Spleen (tissue), 11 donors: ENCODE data around the gene FUT8. TPM values are rescaled to one million over a fixed set of nuclear protein-coding genes. Genes with fewer than 3 reads are reported as not detected.

Experiments
- DNase-seq: peaks from one replicate; pipeline ENCODE4 v3.0.0-alpha.2; 2020
- H3K27ac ChIP-seq, 8 donors: fragments of 200-600 bp; sonication (generic) in 7 of 8; 1 replicate in 4 of 8; 2 replicates in 4 of 8; pipeline versions ENCODE4 v1.5.0 to v1.8.0; 2016 to 2021; ENCODE audit warnings: inconsistent platforms in 4 of 8, mild to moderate bottlenecking in 4 of 8, moderate library complexity in 1 of 8
- H3K27me3 ChIP-seq, 7 donors: fragments of 200-600 bp; sonication (generic) in 6 of 7; replicated peaks in 1 of 7; 1 replicate in 4 of 7; 2 replicates in 3 of 7; pipeline versions ENCODE4 v1.5.0 to v1.8.0; 2016 to 2021; ENCODE audit warnings: inconsistent platforms in 3 of 7, mild to moderate bottlenecking in 1 of 7
- H3K36me3 ChIP-seq, 6 donors: fragments of 200-600 bp; sonication (generic) in 5 of 6; 1 replicate in 4 of 6; 2 replicates in 2 of 6; pipeline versions ENCODE4 v1.5.0 to v1.8.0; 2016 to 2021; ENCODE audit warnings: inconsistent platforms in 2 of 6
- H3K4me1 ChIP-seq, 6 donors: fragments of 200-600 bp; sonication (generic) in 5 of 6; 1 replicate in 3 of 6; 2 replicates in 3 of 6; pipeline versions ENCODE4 v1.5.0 to v1.8.0; 2016 to 2021; ENCODE audit warnings: inconsistent platforms in 3 of 6
- H3K4me3 ChIP-seq, 8 donors: fragments of 200-600 bp; sonication (generic) in 7 of 8; 1 replicate in 4 of 8; 2 replicates in 4 of 8; pipeline versions ENCODE4 v1.5.0 to v1.8.0; 2016 to 2021; ENCODE audit warnings: inconsistent platforms in 4 of 8, mild to moderate bottlenecking in 4 of 8, moderate library complexity in 2 of 8
- H3K9me3 ChIP-seq, 8 donors: fragments of 200-600 bp; sonication (generic) in 7 of 8; 1 replicate in 4 of 8; 2 replicates in 4 of 8; pipeline versions ENCODE4 v1.5.0 to v1.8.0; 2016 to 2021; ENCODE audit warnings: inconsistent platforms in 4 of 8
- POLR2A ChIP-seq, 3 donors: fragments of 450-650 bp; IDR thresholded peaks; one replicate each; pipeline ENCODE4 v1.5.1; 2017; ENCODE audit warnings: antibody characterized with exemption in 3 of 3, mild to moderate bottlenecking in 1 of 3
- POLR2AphosphoS5 ChIP-seq, 3 donors: sonication (generic); formaldehyde crosslinking; IDR thresholded peaks; one replicate each; pipeline ENCODE4 v1.5.1; 2017; ENCODE audit warnings: antibody characterized with exemption in 3 of 3
- WGBS, 5 donors: extraction: QIAGEN DNeasy Blood & Tissue Kit in 3 of 5; methylation state at CpG; one replicate each; pipeline versions ENCODE4 v1.1.5 to v1.1.7; 2013 to 2018; 5-methylcytosine and 5-hydroxymethylcytosine counted together
- intact Hi-C: fragments of 100-400 bp; cut with DNase I; formaldehyde crosslinking; loops from one replicate; pipeline ENCODE4 v1.15.0; 2023; ENCODE audit warnings: low total_unique reads
- polyA plus RNA-seq, 3 donors: library from polyadenylated mRNA; stranded (reverse); fragments of 200-250 nt; gene quantifications; one replicate each; pipeline ENCODE4 v1.2.1, GENCODE V29; 2013
- total RNA-seq, 7 donors: library from RNA; depleted of rRNA in 3 of 7; stranded (reverse); fragments of >200 nt in 3 of 7; fragmentation: NEBNext Ultra II Directional in 4 of 7; extraction: Animal tissue kit (Norgen Biotek cat#: 25700) in 4 of 7; gene quantifications; one replicate each; pipeline versions ENCODE4 v1.1.0 to v1.2.1, GENCODE V29; 2016 to 2021
- TF ChIP-seq, protein P1 (sequence below), 11 experiments: fragments of 200-600 bp in 7 of 11; fragments of 450-650 bp in 4 of 11; sonication (generic) in 4 of 11; IDR thresholded peaks in 8 of 11; conservative IDR thresholded peaks in 3 of 11; 1 replicate in 7 of 11; 2 replicates in 4 of 11; pipeline versions ENCODE4 v1.4.0 to v1.8.0; 2016 to 2021; ENCODE audit warnings: antibody characterized with exemption in 11 of 11, inconsistent platforms in 4 of 11, mild to moderate bottlenecking in 1 of 11
- donor health status: healthy with polysubstance abuse.
- donor health status: DM: no; HTN: no; CAD: no; lungs with moderate emphysema.
- donor health status: DM: no; HTN: no; CAD: no.
- donor health status: Bipolar disorder and iron deficiency.
- donor health status: healthy.
- donor health status: DM: no; HTN: no; CAD: no.
- donor health status: DM: yes; HTN: yes; CAD: no.

The FUT8 gene
- total and polyA plus RNA-seq, 10 donors = 9.4 to 75.1 (median 53.0) TPM

DNA sequence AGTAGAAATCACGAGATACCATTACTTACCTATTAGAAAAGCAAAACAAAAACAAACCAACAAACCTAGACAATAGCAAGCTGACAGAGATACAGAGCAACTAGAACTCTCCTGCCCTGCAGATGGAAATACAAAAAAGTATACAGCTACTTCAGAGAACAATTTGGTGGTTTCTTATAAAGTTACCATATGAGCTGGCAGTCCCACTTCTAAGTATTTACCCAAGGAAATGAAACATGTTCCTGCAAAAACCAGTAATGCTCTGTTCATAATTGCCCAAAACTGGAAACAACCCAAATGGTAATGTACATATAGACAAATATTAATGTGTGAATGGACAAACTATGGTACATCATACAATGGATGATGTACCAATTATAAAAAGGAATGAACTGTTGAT, 31.7 kb downstream of the FUT8 start:
- no peak overlapping the region for H3K27ac ChIP-seq
- no peak overlapping the region for H3K4me3 ChIP-seq
- peaks cover 0 to 6% (median 0%) of the 10 kb centered on the region in 6 donors for H3K4me1 ChIP-seq
- H3K9me3 ChIP-seq = peaks cover 0 to 4% (median 0%) of the 10 kb centered on the region in 8 donors
- intact Hi-C loops = no loop called here
- no peak for DNase-seq
- H3K36me3 ChIP-seq = no peaks in the 10 kb centered on the region
- H3K27me3 ChIP-seq = no peaks in the 10 kb centered on the region
- no peak for TF ChIP-seq POLR2AphosphoS5 (IDR thresholded peaks at IDR 0.05)
- no peak for TF ChIP-seq POLR2A (IDR thresholded peaks at IDR 0.05)
- TF ChIP-seq, protein P1, sequence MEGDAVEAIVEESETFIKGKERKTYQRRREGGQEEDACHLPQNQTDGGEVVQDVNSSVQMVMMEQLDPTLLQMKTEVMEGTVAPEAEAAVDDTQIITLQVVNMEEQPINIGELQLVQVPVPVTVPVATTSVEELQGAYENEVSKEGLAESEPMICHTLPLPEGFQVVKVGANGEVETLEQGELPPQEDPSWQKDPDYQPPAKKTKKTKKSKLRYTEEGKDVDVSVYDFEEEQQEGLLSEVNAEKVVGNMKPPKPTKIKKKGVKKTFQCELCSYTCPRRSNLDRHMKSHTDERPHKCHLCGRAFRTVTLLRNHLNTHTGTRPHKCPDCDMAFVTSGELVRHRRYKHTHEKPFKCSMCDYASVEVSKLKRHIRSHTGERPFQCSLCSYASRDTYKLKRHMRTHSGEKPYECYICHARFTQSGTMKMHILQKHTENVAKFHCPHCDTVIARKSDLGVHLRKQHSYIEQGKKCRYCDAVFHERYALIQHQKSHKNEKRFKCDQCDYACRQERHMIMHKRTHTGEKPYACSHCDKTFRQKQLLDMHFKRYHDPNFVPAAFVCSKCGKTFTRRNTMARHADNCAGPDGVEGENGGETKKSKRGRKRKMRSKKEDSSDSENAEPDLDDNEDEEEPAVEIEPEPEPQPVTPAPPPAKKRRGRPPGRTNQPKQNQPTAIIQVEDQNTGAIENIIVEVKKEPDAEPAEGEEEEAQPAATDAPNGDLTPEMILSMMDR (IDR thresholded peaks at IDR 0.05 in 8 of 11, conservative IDR thresholded peaks at IDR 0.05 in 3 of 11) = no peak
- WGBS, 5 donors = 82 to 95% (median 94%) methylated on average over 1 of the region's 1 CpG

DNA sequence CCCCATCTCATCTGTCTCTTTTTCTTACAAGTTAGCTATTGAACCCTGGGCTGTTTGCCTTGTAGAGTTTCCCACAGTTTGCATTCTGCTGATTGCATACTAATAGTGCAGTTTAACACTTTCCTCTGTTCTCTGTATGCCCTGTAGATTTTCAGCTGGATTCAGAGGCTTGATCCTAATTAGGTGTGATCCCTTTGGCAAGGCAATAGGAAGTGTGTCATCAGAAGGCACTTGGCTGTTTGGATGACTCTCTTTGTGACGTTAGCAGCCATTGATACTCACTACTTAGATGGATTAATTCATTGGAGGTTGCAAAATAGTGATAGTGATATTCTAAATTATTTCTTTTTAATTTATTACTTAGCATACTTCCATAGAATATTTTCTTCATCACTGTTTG, 33.6 kb downstream of the FUT8 start:
- peaks cover 0 to 7% (median 0%) of the 10 kb centered on the region in 6 donors for H3K36me3 ChIP-seq
- no peak for DNase-seq
- no peak overlapping the region for H3K4me3 ChIP-seq
- H3K9me3 ChIP-seq = peaks cover 0 to 9% (median 3%) of the 10 kb centered on the region in 8 donors
- WGBS, 5 donors = 51 to 76% (median 67%) methylated on average over 1 of the region's 1 CpG
- H3K27ac ChIP-seq = no peak overlapping the region
- TF ChIP-seq POLR2AphosphoS5 (IDR thresholded peaks at IDR 0.05) (no peak), POLR2A (IDR thresholded peaks at IDR 0.05) (no peak)
- TF ChIP-seq, protein P1 (IDR thresholded peaks at IDR 0.05 in 8 of 11, conservative IDR thresholded peaks at IDR 0.05 in 3 of 11) = no peak
- no peaks in the 10 kb centered on the region for H3K27me3 ChIP-seq
- intact Hi-C loops = no loop called here
- peaks cover 0 to 6% (median 0%) of the 10 kb centered on the region in 6 donors for H3K4me1 ChIP-seq

DNA sequence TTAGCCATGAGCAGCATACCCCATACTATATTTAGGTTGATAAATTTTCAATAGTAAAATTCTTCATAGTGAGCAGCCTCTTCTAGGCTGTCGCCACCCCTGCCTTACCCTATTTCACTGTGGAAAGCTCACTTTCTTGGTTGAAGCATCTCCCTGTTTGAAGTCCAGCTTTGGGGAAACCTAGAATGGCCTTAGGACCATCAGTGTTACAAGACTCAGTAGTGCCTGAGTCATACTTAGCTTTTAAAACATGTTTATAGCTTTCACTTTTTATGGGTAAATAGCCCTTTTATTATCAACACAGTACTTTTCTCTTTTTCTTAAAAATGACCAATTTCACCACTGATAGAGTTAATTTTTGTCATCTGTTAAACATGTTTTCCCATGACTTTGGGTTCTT, 37.1 kb downstream of the FUT8 start:
- Histone ChIP-seq H3K4me1 (peaks cover 0 to 6% (median 0%) of the 10 kb centered on the region in 6 donors), H3K4me3 (no peak overlapping the region), H3K27me3 (no peaks in the 10 kb centered on the region), H3K27ac (no peak overlapping the region), H3K9me3 (peaks cover 0 to 16% (median 10%) of the 10 kb centered on the region in 8 donors), H3K36me3 (peaks cover 0 to 13% (median 0%) of the 10 kb centered on the region in 6 donors)
- TF ChIP-seq, protein P1 (IDR thresholded peaks at IDR 0.05 in 8 of 11, conservative IDR thresholded peaks at IDR 0.05 in 3 of 11) = no peak
- TF ChIP-seq POLR2A (IDR thresholded peaks at IDR 0.05) = no peak
- no peak for TF ChIP-seq POLR2AphosphoS5 (IDR thresholded peaks at IDR 0.05)
- intact Hi-C loops = no loop called here
- 95 to 98% (median 97%) methylated on average over 1 of the region's 1 CpG for WGBS, 5 donors
- DNase-seq = no peak

DNA sequence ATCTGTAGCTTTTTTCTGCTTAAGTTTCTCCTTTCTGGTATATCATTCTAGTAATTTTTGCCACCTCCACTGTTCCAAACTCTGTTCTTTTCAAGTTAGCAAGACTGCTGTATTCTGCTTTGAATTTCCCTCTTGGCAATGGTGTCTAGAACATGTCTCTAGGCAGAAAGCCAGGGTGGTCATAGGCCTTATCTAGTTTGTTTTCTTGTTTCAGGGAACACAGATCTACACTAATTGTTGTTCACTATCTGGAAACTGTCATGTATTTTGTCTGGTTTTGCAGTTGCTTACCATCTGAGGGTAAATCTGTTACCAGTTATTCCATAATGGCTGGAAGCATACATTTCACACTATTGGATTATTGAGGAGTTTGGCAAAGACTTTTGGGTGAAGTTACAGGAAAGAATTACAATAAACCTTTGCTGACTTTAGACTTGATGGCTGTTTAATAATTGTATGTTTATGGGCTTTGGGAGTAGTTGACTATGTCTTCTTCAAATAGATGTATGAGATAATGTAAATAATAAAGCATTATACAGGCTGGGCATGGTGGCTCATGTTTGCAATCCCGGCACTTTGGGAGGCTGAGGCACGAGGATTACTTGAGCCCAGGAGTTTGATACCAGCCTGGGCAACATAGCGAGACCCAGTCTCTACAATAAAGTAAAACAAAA, 41.4 kb downstream of the FUT8 start:
- DNase-seq = no peak
- Histone ChIP-seq H3K27ac (no peak overlapping the region), H3K9me3 (peaks cover 0 to 27% (median 12%) of the 10 kb centered on the region in 8 donors), H3K4me3 (no peak overlapping the region), H3K36me3 (peaks cover 0 to 48% (median 11%) of the 10 kb centered on the region in 6 donors), H3K27me3 (no peaks in the 10 kb centered on the region), H3K4me1 (peaks cover 0 to 3% (median 0%) of the 10 kb centered on the region in 6 donors)
- intact Hi-C loops = no loop called here
- 92 to 99% (median 97%) methylated on average over 3 of the region's 3 CpGs for WGBS, 5 donors
- no peak for TF ChIP-seq POLR2AphosphoS5 (IDR thresholded peaks at IDR 0.05)
- TF ChIP-seq, protein P1 (IDR thresholded peaks at IDR 0.05 in 8 of 11, conservative IDR thresholded peaks at IDR 0.05 in 3 of 11) = no peak
- no peak for TF ChIP-seq POLR2A (IDR thresholded peaks at IDR 0.05)
